ENCODE results near the gene BAHCC1. TPM values are rescaled to one million over a fixed set of nuclear protein-coding genes. Genes with fewer than 3 reads are reported as not detected.

BAHCC1 gene
- total RNA-seq, 1 experiment from 2014 or later, result 9.9 TPM

GRCh38 chr17:81508639-81509206 is 113.5 kb downstream of the BAHCC1 start:
- Histone ChIP-seq H3F3A (ENCODE audit: low read length, unreplicated experiment) (peaks cover 22% of the 10 kb centered on the region), H3K4me3 (ENCODE audit: low read length) (peak overlapping the region; percentile 99), H3K9me3 (ENCODE audit: low read length) (no peaks in the 10 kb centered on the region), H3K27ac (ENCODE audit: low read length) (no peak overlapping the region), H3K4me2 (ENCODE audit: low read length) (peak overlapping the region; percentile 88), H3K27me3 (ENCODE audit: low read length) (no peaks in the 10 kb centered on the region), H3K9me2 (replicated peaks; ENCODE audit: low read length) (no peaks in the 10 kb centered on the region), H3K4me1 (ENCODE audit: insufficient read depth, low read length) (peaks cover 14% of the 10 kb centered on the region), H2AFZ (ENCODE audit: low read length) (no peak overlapping the region), H3K36me3 (ENCODE audit: low read depth, low read length) (peaks cover 29% of the 10 kb centered on the region), H3K9ac (ENCODE audit: low read length) (no peak overlapping the region), H4K20me1 (ENCODE audit: low read length) (peaks cover 39% of the 10 kb centered on the region), H3K79me2 (ENCODE audit: low read length) (peaks cover 46% of the 10 kb centered on the region)
- ChIA-PET CTCF (interaction anchor here (0.7 to 0.9 kb wide), 2 partner anchors 24 to 111 kb away, joined by 3 to 5 read pairs; no protein-coding TSS in a partner anchor), POLR2A (ENCODE audit: unreplicated experiment) (interaction anchor here (0.8 kb wide), 1 partner anchor 64 kb away, joined by 8 read pairs; no protein-coding TSS in a partner anchor)
- TF ChIP-seq CTCF (conservative IDR thresholded peaks at IDR 0.05; ENCODE audit: low read depth, low read length) (no peak), EZH2phosphoT487 (IDR thresholded peaks at IDR 0.05; ENCODE audit: borderline replicate concordance, low read length) (no peak), EZH2 (IDR thresholded peaks at IDR 0.05; ENCODE audit: low read length, unreplicated experiment) (no peak)
- DNase-seq (peak; percentile 42), ATAC-seq (peak; percentile 1; the same call in 1 of the 2 replicates)
- intact Hi-C loops (cut with micrococcal nuclease), result no loop called here
- BruUV-seq (replicated peaks), result no TSS peak

GRCh38 chr17:81509207-81509971 is 114.1 kb downstream of the BAHCC1 start:
- H3K27me3 ChIP-seq (ENCODE audit: low read length), result no peaks in the 10 kb centered on the region
- TF ChIP-seq CTCF (conservative IDR thresholded peaks at IDR 0.05; ENCODE audit: low read depth, low read length) (no peak), EZH2 (IDR thresholded peaks at IDR 0.05; ENCODE audit: low read length, unreplicated experiment) (no peak), EZH2phosphoT487 (IDR thresholded peaks at IDR 0.05; ENCODE audit: borderline replicate concordance, low read length) (no peak)
- no peaks in the 10 kb centered on the region for H3K9me2 ChIP-seq (replicated peaks; ENCODE audit: low read length)
- H3K9ac ChIP-seq (ENCODE audit: low read length), result peak overlapping the region; percentile 91; the same call in 1 of the 2 replicates
- peak; percentile 46 for DNase-seq
- no TSS peak for BruUV-seq (replicated peaks)
- peaks cover 52% of the 10 kb centered on the region for H3K79me2 ChIP-seq (ENCODE audit: low read length)
- intact Hi-C loops (cut with micrococcal nuclease), result no loop called here
- H3K36me3 ChIP-seq (ENCODE audit: low read depth, low read length), result peaks cover 29% of the 10 kb centered on the region
- no peak overlapping the region for H2AFZ ChIP-seq (ENCODE audit: low read length)
- peaks cover 20% of the 10 kb centered on the region for H3K4me1 ChIP-seq (ENCODE audit: insufficient read depth, low read length)
- peaks cover 22% of the 10 kb centered on the region for H3F3A ChIP-seq (ENCODE audit: low read length, unreplicated experiment)
- H4K20me1 ChIP-seq (ENCODE audit: low read length), result peaks cover 39% of the 10 kb centered on the region
- H3K9me3 ChIP-seq (ENCODE audit: low read length), result no peaks in the 10 kb centered on the region
- H3K4me2 ChIP-seq (ENCODE audit: low read length), result peak overlapping the region; percentile 88
- H3K27ac ChIP-seq (ENCODE audit: low read length), result no peak overlapping the region
- CTCF ChIA-PET, result interaction anchor here (0.9 kb wide), 1 partner anchor 25 kb away, joined by 3 read pairs; no protein-coding TSS in a partner anchor
- POLR2A ChIA-PET (ENCODE audit: unreplicated experiment), result interaction anchor here (0.6 to 0.8 kb wide), 2 partner anchors 64 to 203 kb away, joined by 4 to 8 read pairs; partner anchors contain the start of gene SLC25A10
- no peak for ATAC-seq
- peak overlapping the region; percentile 99 for H3K4me3 ChIP-seq (ENCODE audit: low read length)
